ENCODE data around the gene PHACTR1.

Gene PHACTR1

GRCh38 chr6:12804952-12805645 is 88.5 kb downstream of the PHACTR1 start:
- no peak for FAIRE-seq

GRCh38 chr6:12806136-12806535 is 89.6 kb downstream of the PHACTR1 start:
- FAIRE-seq, result no peak

GRCh38 chr6:12806796-12807195 is 90.2 kb downstream of the PHACTR1 start:
- FAIRE-seq, result no peak

- FAIRE-seq, result no peak
Observed at GRCh38 chr6:12811519-12811918, 95.0 kb downstream of the PHACTR1 start.

GRCh38 chr6:12813321-12813720 is 96.8 kb downstream of the PHACTR1 start:
- no peak for FAIRE-seq

- FAIRE-seq, result no peak
Observed at GRCh38 chr6:12814015-12814414, 97.4 kb downstream of the PHACTR1 start.

GRCh38 chr6:12815089-12815488 is 98.5 kb downstream of the PHACTR1 start:
- no peak for FAIRE-seq

GRCh38 chr6:12815884-12816600 is 99.5 kb downstream of the PHACTR1 start:
- FAIRE-seq, result no peak

GRCh38 chr6:12818324-12818723 is 101.8 kb downstream of the PHACTR1 start:
- FAIRE-seq, result no peak

- no peak for FAIRE-seq
Observed at GRCh38 chr6:12823847-12824246, 107.3 kb downstream of the PHACTR1 start.

- no peak for FAIRE-seq
Observed at GRCh38 chr6:12826584-12826983, 110.0 kb downstream of the PHACTR1 start.

- FAIRE-seq, result no peak
Observed at GRCh38 chr6:12827921-12828320, 111.4 kb downstream of the PHACTR1 start.

- FAIRE-seq, result no peak
Observed at GRCh38 chr6:12832226-12832735, 115.7 kb downstream of the PHACTR1 start.

GRCh38 chr6:12836009-12836408 is 119.4 kb downstream of the PHACTR1 start:
- no peak for FAIRE-seq

GRCh38 chr6:12841619-12842018 is 125.1 kb downstream of the PHACTR1 start:
- FAIRE-seq, result no peak

GRCh38 chr6:12842114-12842513 is 125.5 kb downstream of the PHACTR1 start:
- FAIRE-seq, result peak; percentile 25

GRCh38 chr6:12842658-12843057 is 126.1 kb downstream of the PHACTR1 start:
- no peak for FAIRE-seq

- peak; percentile 7 for FAIRE-seq
Observed at GRCh38 chr6:12844284-12845223, 128.0 kb downstream of the PHACTR1 start.

GRCh38 chr6:12845224-12846004 is 128.8 kb downstream of the PHACTR1 start:
- no peak for FAIRE-seq

GRCh38 chr6:12848964-12849808 is 132.6 kb downstream of the PHACTR1 start:
- FAIRE-seq, result no peak

- no peak for FAIRE-seq
Observed at GRCh38 chr6:12849809-12850198, 133.2 kb downstream of the PHACTR1 start.

Data from TTC549 (cell line).